GM12801 (cell line): ENCODE results near the gene NEGR1.

Experiments
- TF ChIP-seq, protein P1 (sequence below): IDR thresholded peaks from one replicate; pipeline ENCODE4 v1.5.1; 2011; ENCODE audit warnings: control low read depth; ENCODE audit not compliant: insufficient read length; ENCODE audit errors: extremely low read depth

Gene NEGR1

DNA sequence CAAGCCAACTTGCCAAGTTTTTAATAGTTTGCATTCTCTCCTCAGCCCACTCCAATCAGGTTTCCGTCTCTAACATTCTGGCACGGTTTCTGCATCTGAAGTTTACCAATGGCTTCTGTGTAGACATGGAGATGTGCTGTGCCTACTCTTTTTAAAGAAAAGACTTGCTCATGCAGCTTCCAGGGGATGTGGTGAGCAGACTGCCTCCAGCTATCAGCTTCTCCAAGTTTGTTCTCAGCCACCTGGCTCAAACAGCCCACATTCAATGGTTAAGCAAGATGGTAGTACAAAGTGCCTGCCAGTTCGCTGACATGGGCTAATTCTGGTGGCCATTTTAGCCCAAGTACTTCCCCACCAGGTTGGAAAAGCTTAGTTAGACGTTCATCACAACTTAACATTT lies 465.3 kb downstream of the NEGR1 start:
- TF ChIP-seq, protein P1, sequence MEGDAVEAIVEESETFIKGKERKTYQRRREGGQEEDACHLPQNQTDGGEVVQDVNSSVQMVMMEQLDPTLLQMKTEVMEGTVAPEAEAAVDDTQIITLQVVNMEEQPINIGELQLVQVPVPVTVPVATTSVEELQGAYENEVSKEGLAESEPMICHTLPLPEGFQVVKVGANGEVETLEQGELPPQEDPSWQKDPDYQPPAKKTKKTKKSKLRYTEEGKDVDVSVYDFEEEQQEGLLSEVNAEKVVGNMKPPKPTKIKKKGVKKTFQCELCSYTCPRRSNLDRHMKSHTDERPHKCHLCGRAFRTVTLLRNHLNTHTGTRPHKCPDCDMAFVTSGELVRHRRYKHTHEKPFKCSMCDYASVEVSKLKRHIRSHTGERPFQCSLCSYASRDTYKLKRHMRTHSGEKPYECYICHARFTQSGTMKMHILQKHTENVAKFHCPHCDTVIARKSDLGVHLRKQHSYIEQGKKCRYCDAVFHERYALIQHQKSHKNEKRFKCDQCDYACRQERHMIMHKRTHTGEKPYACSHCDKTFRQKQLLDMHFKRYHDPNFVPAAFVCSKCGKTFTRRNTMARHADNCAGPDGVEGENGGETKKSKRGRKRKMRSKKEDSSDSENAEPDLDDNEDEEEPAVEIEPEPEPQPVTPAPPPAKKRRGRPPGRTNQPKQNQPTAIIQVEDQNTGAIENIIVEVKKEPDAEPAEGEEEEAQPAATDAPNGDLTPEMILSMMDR, result no peak

- TF ChIP-seq, protein P1, result no peak
Observed at GRCh38 chr1:71809085-71809484, 473.3 kb downstream of the NEGR1 start.

DNA sequence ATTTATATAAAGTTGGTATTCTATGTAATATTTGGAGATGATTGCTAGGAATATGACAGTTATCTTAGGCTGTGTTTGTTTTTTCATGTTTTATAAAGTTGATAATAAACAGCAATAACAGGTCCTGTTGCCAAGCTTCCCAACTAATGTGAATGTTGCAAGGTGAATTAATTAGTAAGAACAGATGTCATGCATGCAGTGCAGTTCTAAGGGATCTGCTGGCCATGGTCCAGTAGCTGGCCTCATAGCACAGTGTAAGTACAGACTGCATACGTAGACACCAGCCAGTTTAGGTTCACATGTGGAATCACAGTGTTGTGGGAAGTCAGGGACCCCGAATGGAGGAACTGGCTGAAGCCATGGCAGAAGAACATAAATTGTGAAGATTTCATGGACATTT lies 478.2 kb downstream of the NEGR1 start:
- TF ChIP-seq, protein P1, result no peak

DNA sequence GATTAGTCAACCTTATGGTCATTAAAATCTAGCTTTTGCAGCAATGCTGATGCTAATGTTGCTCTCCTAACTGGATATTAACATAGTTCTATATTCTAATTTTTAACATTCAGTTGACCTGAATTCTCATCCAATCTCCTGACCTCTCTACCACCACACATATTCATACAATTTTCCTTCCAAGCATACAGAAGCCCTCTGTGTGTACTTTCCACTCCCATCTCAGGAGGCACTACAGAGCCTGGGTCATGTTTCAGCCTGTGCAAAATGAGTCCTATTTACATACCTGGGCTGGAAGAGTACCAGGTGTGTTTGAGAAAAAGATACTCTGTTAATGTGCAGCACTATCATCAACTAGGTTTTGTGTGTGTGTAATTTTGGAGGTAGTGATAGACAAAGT lies 486.3 kb downstream of the NEGR1 start:
- TF ChIP-seq, protein P1, result no peak

DNA sequence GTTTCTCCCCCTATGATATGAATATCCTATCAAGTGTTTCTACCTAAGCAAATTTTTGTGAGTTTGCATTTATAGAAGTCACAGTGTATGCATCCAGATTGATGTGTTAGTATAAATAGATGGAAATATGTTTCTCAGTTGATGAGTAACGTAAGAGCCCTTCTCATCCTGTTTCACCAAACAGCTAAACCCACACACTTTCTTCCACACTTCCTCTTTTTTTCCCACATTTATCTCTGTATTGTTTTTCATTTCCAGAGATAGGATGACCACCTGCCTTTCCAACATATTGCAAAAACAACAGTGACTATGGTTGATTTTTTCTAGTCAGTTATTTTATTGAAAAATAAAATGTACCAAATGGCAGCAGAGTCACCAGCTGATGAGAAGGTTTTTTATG lies 490.1 kb downstream of the NEGR1 start:
- TF ChIP-seq, protein P1, result no peak

GRCh38 chr1:71788113-71788512 lies 494.2 kb downstream of the NEGR1 start:
- TF ChIP-seq, protein P1, result no peak

GRCh38 chr1:71787699-71788098 lies 494.6 kb downstream of the NEGR1 start:
- TF ChIP-seq, protein P1, result no peak

DNA sequence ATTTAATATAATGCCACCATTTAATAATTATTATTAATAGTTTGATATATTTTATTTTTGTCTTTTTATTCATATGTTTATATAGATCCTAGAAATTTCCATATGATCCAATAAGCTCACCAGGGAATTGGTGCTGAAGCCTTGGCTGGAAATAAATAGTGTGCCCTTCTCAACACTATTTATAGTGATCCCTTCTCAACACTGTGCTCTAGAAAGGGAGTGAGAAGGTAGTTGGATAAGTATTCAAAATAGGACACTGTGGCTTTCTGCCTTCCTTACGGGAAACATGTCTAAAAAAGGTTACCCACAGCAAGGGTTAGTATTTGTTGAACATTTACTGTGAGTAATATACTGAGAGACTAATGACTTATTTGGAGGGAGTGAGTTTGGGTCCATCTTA lies 496.1 kb downstream of the NEGR1 start:
- TF ChIP-seq, protein P1, result no peak
